ENCODE measurements around the gene LAPTM5. TPM values are rescaled to one million over a fixed set of nuclear protein-coding genes. Genes with fewer than 3 reads are reported as not detected.
"Not testable (repeated sequence)": the region's sequence is repeated elsewhere in the genome, so short reads cannot be mapped to it uniquely, and the experiment has no call there.

Gene LAPTM5
- total RNA-seq, 2 donors from 2014 or later = 44.7 to 68.1 TPM

DNA sequence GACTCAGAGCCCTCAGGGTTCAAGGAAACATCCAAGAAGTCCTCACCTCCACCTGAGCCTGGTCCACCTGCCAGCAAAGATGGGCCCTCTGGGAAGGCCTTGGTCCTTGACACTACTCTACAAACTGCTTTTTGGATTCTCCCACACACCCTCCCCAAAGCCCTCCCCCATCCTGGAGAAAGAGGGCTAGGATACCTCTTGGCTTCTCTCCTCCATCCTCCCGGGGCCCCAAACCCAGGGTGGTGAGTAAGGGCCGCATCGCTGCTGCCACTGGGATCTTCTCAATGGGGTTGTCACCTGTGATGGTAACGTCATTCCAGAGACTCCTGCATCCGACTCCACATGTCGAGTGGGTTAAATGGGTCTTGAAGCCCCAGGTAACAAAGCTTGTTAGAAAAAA is 60.7 kb downstream of the LAPTM5 start:
- intact Hi-C loops (cut with DNase I) = no loop called here
- ATAC-seq = no peak
- DNase-seq = no peak

DNA sequence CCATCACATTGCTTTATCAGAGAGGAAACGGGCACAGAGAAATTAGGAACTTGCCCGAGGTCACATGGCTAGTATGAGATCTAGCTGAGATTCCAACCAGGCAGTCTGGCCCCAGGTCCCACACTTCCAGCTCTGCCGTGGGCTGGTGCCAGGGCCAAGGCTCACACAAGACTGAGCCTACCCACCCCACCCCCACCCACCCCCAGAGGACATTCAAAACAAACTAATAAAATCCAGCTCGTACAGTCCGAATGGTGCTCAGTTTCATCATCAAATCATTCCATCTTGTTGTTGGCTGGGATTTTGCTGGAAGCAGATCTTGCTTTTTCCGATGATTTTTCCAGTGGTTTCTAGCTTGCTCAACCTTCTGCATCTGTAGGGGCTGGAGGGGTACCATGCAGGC is 62.1 kb downstream of the LAPTM5 start:
- ATAC-seq (peak in 1 of 2 donors; percentile 45), DNase-seq (no peak)
- intact Hi-C loops (cut with DNase I) = no loop called here

DNA sequence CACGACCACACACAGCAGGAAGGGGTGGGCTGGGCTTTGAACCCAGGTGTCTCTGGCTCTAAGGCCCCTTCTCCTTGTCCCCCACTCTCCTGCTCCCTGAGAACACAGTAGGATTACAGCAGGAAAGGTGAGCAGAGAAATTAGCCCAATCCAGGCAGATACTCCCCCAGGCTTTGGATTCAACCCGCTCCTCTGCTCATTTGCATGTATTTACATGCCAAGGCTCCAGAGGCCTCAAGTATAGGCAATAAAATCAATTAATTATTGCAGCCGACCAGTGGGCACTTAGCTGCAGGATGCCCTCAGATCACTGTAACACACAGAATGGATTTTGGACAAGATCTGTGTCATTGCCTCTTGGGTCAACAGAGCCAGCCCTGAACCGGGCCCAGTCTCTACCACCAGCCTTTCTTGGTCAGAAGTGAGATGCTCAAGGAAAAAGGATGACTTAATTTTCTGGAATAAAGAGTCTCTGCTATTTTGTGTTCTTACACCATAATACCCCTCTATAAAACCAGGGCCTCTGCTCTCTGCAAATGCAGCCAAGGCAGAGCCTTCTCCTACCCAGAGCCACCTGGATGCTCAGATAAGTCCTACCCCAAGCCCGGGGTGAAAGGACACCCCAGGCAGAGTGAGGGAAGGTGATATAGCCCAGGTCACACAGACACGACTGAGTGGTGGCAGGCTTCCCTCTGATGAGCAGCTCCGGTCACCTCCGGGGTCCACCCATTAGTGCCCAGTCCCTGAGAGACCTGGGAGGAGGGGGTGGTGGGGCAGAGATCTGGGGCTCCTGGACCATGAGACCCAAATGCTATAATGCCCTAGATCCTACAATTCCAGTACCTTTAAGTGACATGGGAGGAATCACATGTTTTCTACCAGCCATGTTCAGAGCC is 63.0 kb downstream of the LAPTM5 start:
- intact Hi-C loops (cut with DNase I) = no loop called here
- no peak for ATAC-seq
- DNase-seq = no peak

DNA sequence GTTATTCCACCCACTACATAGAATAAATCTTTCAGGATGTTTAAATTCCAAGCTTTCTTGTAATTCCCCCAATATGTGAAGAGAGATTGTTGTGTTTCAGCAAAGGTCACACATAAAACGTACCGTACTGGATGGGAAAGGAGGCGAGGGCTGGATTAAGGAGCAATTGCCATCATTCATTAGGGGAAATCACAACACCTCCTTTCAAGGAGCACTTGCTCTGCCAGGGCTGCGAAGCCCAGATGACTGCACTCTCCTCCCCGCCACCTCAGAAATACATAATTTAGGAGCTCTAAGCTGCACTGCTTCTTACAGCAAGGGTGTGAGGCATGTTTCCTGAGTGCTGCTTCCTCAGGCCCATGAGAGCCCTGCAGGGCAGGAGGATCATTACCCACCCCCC is 63.8 kb downstream of the LAPTM5 start:
- intact Hi-C loops (cut with DNase I) = no loop called here
- no peak for ATAC-seq
- DNase-seq = no peak

DNA sequence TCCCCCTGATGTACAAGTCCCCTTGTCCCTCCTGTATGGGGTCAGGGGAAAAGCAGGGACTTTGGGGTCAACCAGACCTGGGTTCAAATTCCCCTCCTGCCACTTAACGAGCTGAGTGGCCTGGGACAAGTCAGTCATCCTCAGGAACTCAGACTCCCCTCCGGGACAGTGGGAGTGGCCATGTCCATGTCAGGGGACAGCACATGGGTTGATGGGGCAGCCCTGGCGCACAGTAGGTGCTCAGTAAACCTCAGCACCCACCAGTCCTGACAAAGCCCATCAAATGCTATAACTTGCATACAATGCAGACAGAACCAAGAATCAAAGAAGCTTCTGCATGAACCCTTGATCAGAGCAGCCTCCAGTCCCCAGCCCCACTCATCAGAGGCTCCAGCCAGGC is 64.2 kb downstream of the LAPTM5 start:
- DNase-seq = no peak
- intact Hi-C loops (cut with DNase I) = no loop called here
- no peak for ATAC-seq

DNA sequence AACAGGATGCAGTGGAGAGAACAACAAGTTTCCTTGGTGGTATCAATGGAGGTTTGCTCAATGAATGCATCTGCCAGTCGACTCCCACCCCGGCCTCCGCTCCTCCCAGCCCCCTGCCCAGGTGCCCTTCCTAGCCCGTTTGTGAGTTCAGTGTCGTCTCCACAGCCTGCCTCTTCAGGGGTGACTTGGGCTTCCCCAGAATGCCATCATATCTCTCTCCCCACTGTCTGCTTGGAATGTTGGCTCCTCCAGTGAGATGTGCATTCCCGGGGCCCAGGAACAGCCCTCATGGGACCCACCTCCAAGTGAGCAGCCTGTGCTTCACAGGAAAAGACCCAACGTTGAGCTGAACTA is 64.6 kb downstream of the LAPTM5 start:
- intact Hi-C loops (cut with DNase I) = no loop called here
- no peak for ATAC-seq
- DNase-seq = no peak

- intact Hi-C loops (cut with DNase I) = no loop called here
- DNase-seq = no peak
- ATAC-seq = no peak
Observed at GRCh38 chr1:30692201-30692947, 65.2 kb downstream of the LAPTM5 start.

- DNase-seq (no peak), ATAC-seq (no peak)
- intact Hi-C loops (cut with DNase I) = no loop called here
Observed at GRCh38 chr1:30691480-30691879, 66.1 kb downstream of the LAPTM5 start.

- DNase-seq (no peak), ATAC-seq (peak in 1 of 2 donors; percentile 16)
- intact Hi-C loops (cut with DNase I) = loop anchor here in 1 of 2 donors (10.0 kb wide), 1 partner anchor 285 kb away; no protein-coding TSS in a partner anchor
Observed at GRCh38 chr1:30689901-30690645, 67.5 kb downstream of the LAPTM5 start.

GRCh38 chr1:30688920-30689794 is 68.4 kb downstream of the LAPTM5 start:
- no peak for ATAC-seq
- no peak for DNase-seq

GRCh38 chr1:30688516-30688915 is 69.1 kb downstream of the LAPTM5 start:
- intact Hi-C loops (cut with DNase I) = loop anchor here in 1 of 2 donors (10.0 kb wide), 1 partner anchor 284 kb away; no protein-coding TSS in a partner anchor
- ATAC-seq, DNase-seq: not testable (repeated sequence)

More at GRCh38 chr1:30688920-30689794, 68.4 kb downstream of the LAPTM5 start:
- intact Hi-C loops (cut with DNase I) = loop anchor here in 1 of 2 donors (10.0 kb wide), 1 partner anchor 284 kb away; no protein-coding TSS in a partner anchor

GRCh38 chr1:30687886-30688285 is 69.7 kb downstream of the LAPTM5 start:
- intact Hi-C loops (cut with DNase I) = loop anchor here in 1 of 2 donors (10.0 kb wide), 1 partner anchor 283 kb away; no protein-coding TSS in a partner anchor
- DNase-seq = no peak
- no peak for ATAC-seq

DNA sequence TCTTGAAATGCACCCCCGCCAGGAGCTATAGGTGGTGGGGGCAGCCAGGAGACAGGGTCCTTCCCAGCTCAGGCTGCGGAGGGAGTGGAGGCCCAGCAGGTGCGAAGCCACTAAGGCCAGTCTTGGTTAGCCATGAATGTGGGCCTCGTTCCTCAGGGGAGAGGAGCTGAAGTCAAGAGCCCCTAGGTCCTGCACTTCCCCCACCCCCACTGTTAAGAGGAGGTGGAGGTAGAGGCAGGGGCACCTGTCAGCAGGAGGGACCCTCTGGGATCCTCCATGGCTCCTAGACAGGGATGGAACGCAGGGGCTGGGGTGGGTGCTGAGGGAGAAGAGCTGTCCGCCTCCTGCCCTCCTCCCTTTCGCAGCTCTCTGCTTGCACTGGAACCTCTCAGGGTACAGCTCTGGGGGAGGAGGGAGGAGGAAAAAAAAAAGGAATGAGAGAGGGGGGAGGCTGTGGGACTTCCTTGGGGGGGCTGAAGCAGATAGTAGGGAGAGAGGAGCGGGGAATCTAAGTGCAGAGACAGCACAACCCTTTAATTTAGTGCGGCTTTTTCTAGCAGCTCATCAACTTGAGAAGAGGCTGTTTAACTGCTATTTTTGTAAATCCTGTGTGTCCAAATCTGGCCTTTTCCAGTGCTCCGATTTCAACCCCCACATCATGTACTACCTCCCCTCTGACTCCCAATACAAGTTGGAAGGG is 71.2 kb downstream of the LAPTM5 start:
- intact Hi-C loops (cut with DNase I) = loop anchor here in 1 of 2 donors (10.0 kb wide), 1 partner anchor 282 kb away; no protein-coding TSS in a partner anchor
- ATAC-seq (no peak), DNase-seq (no peak)

DNA sequence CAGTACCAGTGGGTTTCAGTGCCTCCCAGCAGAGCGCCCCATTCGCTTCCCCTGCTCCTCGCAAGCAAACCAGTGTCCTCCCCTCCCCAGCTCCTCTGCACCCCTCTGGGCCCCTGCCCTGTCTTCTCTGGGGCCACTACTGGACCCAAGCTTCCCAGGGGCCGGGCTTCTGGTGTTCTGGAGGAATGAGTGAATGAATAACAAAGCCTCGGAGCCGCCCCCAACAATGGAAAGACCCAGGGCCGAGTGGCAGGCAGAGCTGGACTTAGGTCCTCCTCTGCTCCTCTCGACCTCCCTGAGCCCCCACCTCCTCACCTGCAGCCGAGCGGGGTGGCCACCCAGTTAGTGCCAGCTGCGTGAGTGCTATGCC is 71.8 kb downstream of the LAPTM5 start:
- DNase-seq (no peak), ATAC-seq (no peak)
- intact Hi-C loops (cut with DNase I) = loop anchor here in 1 of 2 donors (10.0 kb wide), 1 partner anchor 281 kb away; no protein-coding TSS in a partner anchor

DNA sequence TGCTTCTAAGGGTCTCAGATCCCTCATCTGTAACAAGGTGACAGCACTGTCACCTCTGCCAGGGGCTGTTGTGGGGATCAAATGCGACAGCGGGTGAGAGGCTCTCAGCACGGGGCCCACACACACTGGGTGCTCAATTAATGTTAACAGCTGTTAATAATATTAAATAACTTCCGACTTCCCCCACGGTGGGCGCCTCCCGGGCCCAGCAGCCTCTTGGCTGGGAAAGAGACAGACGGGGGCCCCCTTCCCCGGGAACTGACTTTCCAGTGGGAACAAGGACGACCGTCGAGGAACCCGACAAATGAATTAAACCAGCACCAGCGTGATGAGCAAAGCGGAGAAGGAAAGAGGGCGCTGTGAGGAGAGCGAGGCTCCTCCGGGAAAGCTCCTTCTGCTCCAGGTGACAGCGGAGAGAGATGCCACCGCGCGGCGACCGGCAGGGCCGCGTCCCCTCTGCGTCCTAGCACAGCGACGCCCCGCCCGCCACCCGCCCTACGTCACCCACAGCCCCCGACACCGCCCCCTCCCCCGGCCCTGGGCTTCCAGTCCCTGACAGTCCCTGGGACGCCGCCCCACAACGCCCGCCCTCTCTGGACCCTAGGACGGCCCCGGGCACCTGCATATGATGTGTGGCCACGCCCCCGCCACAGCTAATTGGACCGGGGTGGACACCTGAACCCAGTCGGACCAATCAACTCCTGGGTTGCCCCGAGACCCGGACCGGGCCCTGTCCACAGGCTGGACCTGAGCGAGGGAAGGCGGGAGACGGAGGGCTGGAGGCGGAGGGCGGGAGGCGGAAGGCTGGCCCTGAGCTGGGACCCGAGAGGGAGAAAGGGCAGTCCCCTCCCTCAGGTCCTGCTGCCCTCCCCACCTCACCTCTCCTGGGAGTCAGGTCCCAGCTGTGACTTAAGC is 72.4 kb downstream of the LAPTM5 start:
- intact Hi-C loops (cut with DNase I) = loop anchor here in 1 of 2 donors (10.0 kb wide), 1 partner anchor 280 kb away; no protein-coding TSS in a partner anchor
- DNase-seq (peak; percentile 66), ATAC-seq (peak; percentile 79 to 83)

DNA sequence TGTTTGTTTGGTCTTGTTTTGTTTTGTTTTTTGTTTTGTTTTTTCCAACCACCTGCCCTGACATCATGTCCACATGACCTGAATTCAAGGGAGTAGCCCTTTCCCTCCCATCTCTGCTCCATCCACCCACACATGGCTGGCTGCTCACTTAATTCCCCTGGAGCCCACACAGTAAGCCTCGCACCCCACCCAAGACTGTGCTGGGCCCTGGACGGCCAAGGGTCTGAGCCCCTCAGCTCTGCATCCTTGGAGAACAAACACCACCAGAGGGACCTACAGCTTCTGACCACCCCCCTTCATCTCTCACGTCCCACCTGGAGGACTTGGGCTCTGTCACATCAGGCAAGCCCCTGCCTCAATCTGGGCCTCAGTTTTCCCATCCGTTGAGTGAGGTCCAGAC is 73.3 kb downstream of the LAPTM5 start:
- intact Hi-C loops (cut with DNase I) = loop anchor here in 1 of 2 donors (10.0 kb wide), 1 partner anchor 279 kb away; no protein-coding TSS in a partner anchor
- ATAC-seq (no peak), DNase-seq (no peak)

Measured in left cardiac atrium (tissue), 4 donors.